Testis (tissue), 3 donors: ENCODE measurements around the gene VCAM1. TPM values are rescaled to one million over a fixed set of nuclear protein-coding genes. Genes with fewer than 3 reads are reported as not detected.

Source experiments
- DNase-seq: peaks from one replicate; pipeline ENCODE4 v3.0.0-alpha.2; 2019
- H3K27ac ChIP-seq, 2 donors: fragments of 200-600 bp; sonication (generic); one replicate each; pipeline ENCODE4 v1.5.1; 2019
- H3K27me3 ChIP-seq: fragments of 200-600 bp; sonication (generic); one replicate; pipeline ENCODE4 v1.5.1; 2019
- H3K36me3 ChIP-seq: fragments of 200-600 bp; sonication (generic); one replicate; pipeline ENCODE4 v1.5.1; 2017; ENCODE audit warnings: low read depth; ENCODE audit errors: missing control alignments
- H3K4me1 ChIP-seq: fragments of 200-600 bp; sonication (generic); one replicate; pipeline ENCODE4 v1.5.1; 2019
- H3K4me3 ChIP-seq, 2 donors: fragments of 200-600 bp; sonication (generic); one replicate each; pipeline ENCODE4 v1.5.1; 2017 to 2019
- H3K9me3 ChIP-seq: fragments of 200-600 bp; sonication (generic); one replicate; pipeline ENCODE4 v1.5.1; 2017
- CTCF ChIP-seq, 3 experiments: fragments of 450-650 bp in 2 of 3; fragments of 200-600 bp in 1 of 3; sonication (generic) in 1 of 3; IDR thresholded peaks; one replicate each; pipeline ENCODE4 v1.5.1; 2016 to 2019; ENCODE audit warnings: antibody characterized with exemption in 3 of 3, mild to moderate bottlenecking in 2 of 3, moderate library complexity in 1 of 3
- POLR2A ChIP-seq: fragments of 450-650 bp; IDR thresholded peaks from one replicate; pipeline ENCODE4 v1.6.1; 2017; ENCODE audit warnings: antibody characterized with exemption, mild to moderate bottlenecking, moderate library complexity
- WGBS, 2 donors: methylation state at CpG; one replicate each; pipeline ENCODE4 v1.1.5; 2018; 5-methylcytosine and 5-hydroxymethylcytosine counted together
- intact Hi-C: fragments of 100-400 bp; cut with DNase I; formaldehyde crosslinking; loops from one replicate; pipeline ENCODE4 v1.15.1; 2023; ENCODE audit warnings: low total_unique reads
- polyA plus RNA-seq: library from polyadenylated mRNA; stranded (reverse); fragments of 350-450 nt; fragmentation: Illumina TruSeq; extraction: RNeasy Lipid Tissue Mini Kit (QIAGEN cat#74804); gene quantifications from one replicate; pipeline ENCODE4 v1.2.3, GENCODE V29; 2014; ENCODE audit warnings: low read depth, low replicate concordance; ENCODE audit not compliant: insufficient read depth
- total RNA-seq, 2 donors: library from RNA; depleted of rRNA; stranded (reverse); fragments of >200 nt; gene quantifications; one replicate each; pipeline ENCODE4 v1.2.3, GENCODE V29; 2016

Gene VCAM1
- total and polyA plus RNA-seq, 3 donors from 2014 or later, result 4.1 to 11.7 (median 8.6) TPM

DNA sequence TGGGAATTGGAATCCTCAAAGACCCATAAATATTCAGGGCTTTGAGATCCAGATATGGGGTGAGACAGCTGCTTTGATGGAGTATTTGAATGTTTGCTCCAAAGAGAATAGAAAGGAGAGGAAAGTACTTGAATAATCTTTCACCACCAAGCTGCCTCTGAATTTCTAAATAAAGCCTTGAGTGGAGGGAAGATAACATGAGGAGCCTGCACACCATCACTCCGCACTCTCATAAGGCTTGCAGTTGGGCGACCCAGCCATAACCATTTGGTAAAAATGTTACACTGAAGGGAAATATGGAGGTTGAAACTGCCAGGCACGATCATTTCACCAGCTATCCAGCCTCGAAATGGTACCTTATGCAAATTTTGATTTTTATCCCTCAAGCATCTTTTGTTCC is 38.4 kb downstream of the VCAM1 start:
- no peaks in the 10 kb centered on the region for H3K27me3 ChIP-seq
- no peaks in the 10 kb centered on the region for H3K9me3 ChIP-seq
- H3K36me3 ChIP-seq, result no peaks in the 10 kb centered on the region
- no peaks in the 10 kb centered on the region for H3K4me1 ChIP-seq
- no peak overlapping the region for H3K27ac ChIP-seq
- intact Hi-C loops, result no loop called here
- WGBS, 2 donors, result 95 to 96% methylated on average over 4 of the region's 4 CpGs
- no peak for DNase-seq
- TF ChIP-seq POLR2A (no peak), CTCF (IDR thresholded peaks at IDR 0.05) (no peak)
- no peak overlapping the region for H3K4me3 ChIP-seq

GRCh38 chr1:100759188-100759587 is 39.6 kb downstream of the VCAM1 start:
- no peaks in the 10 kb centered on the region for H3K9me3 ChIP-seq
- intact Hi-C loops, result no loop called here
- 67 to 80% methylated on average over 3 of the region's 3 CpGs for WGBS, 2 donors
- no peak overlapping the region for H3K4me3 ChIP-seq
- no peaks in the 10 kb centered on the region for H3K4me1 ChIP-seq
- no peak overlapping the region for H3K27ac ChIP-seq
- DNase-seq, result no peak
- H3K36me3 ChIP-seq, result no peaks in the 10 kb centered on the region
- H3K27me3 ChIP-seq, result no peaks in the 10 kb centered on the region
- no peak for TF ChIP-seq CTCF (IDR thresholded peaks at IDR 0.05)
- no peak for TF ChIP-seq POLR2A

- intact Hi-C loops, result no loop called here
- no peak overlapping the region for H3K4me3 ChIP-seq
- H3K4me1 ChIP-seq, result no peaks in the 10 kb centered on the region
- DNase-seq, result no peak
- no peaks in the 10 kb centered on the region for H3K9me3 ChIP-seq
- no peak for TF ChIP-seq CTCF (IDR thresholded peaks at IDR 0.05)
- no peak for TF ChIP-seq POLR2A
- H3K27ac ChIP-seq, result no peak overlapping the region
- H3K36me3 ChIP-seq, result no peaks in the 10 kb centered on the region
- H3K27me3 ChIP-seq, result no peaks in the 10 kb centered on the region
These were observed 41.0 kb downstream of the VCAM1 start for GRCh38 chr1:100760511-100760910.

- no peaks in the 10 kb centered on the region for H3K4me1 ChIP-seq
- DNase-seq, result no peak
- intact Hi-C loops, result no loop called here
- no peak overlapping the region for H3K4me3 ChIP-seq
- 92 to 96% methylated on average over 2 of the region's 2 CpGs for WGBS, 2 donors
- TF ChIP-seq POLR2A, result no peak
- TF ChIP-seq CTCF (IDR thresholded peaks at IDR 0.05), result no peak
- no peaks in the 10 kb centered on the region for H3K36me3 ChIP-seq
- no peaks in the 10 kb centered on the region for H3K9me3 ChIP-seq
- no peak overlapping the region for H3K27ac ChIP-seq
- H3K27me3 ChIP-seq, result no peaks in the 10 kb centered on the region
These were observed 42.9 kb downstream of the VCAM1 start for GRCh38 chr1:100762461-100762860.

DNA sequence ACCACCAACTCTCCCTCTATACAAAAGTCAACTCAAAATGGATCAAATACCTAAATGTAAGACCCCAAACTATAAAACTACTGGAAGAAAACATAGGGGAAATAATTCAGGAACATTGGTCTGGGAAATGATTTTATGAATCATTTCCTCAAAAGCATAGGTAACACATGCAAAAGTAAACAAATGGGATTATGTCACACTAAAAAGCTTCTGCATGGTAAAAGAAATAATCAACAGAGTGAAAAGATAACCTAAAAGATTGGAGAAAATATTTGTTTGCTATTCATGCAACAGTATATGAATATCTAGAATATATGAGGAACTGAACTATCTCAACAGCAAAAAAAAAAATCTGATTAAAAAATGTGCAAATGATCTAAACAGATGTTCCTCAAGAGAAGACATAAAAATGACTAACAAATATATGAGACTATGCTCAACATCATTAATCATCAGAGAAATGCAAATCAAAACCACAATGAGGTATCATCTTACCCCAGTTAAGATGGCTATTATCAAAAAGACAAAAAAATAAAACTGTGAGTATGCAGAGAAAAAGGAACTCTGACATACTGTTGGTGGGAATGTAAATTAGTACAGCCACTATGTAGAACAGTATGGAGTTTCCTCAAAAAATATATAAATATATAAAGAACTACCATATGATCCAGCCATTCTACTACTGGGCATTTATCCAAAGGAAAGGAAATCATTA is 47.8 kb downstream of the VCAM1 start:
- Histone ChIP-seq H3K4me1 (no peaks in the 10 kb centered on the region), H3K27ac (no peak overlapping the region), H3K4me3 (no peak overlapping the region), H3K36me3 (no peaks in the 10 kb centered on the region), H3K9me3 (no peaks in the 10 kb centered on the region), H3K27me3 (no peaks in the 10 kb centered on the region)
- intact Hi-C loops, result no loop called here
- TF ChIP-seq POLR2A (no peak), CTCF (IDR thresholded peaks at IDR 0.05) (no peak)
- no peak for DNase-seq
